AG04449 (cell line): ENCODE measurements around the gene KRT33B.
A peak's percentile ranks its signal among the peaks of the same experiment; 100 is the strongest.

Experiments used
- CTCF ChIA-PET: fragments of 350-600 bp; formaldehyde crosslinking; extraction: SDS; loops from one replicate; lab custom pipeline; 2021; ENCODE audit warnings: antibody characterized with exemption; lab: Yijun Ruan, JAX
- POLR2A ChIA-PET: fragments of 400-600, 350-600 bp; formaldehyde crosslinking; extraction: SDS; loops from one replicate; lab custom pipeline; 2020; ENCODE audit warnings: antibody characterized with exemption, inconsistent platforms; lab: Yijun Ruan, JAX
- DNase-seq: peaks from one replicate; pipeline ENCODE4 v3.0.0-alpha.2; 2010; ENCODE audit warnings: low read depth, low spot score
- H3K4me3 ChIP-seq: 2 replicates; pipeline ENCODE4 v1.5.1; 2011; ENCODE audit warnings: low read depth, mild to moderate bottlenecking, control low read depth, low read length
- CTCF ChIP-seq: IDR thresholded peaks from one replicate; pipeline ENCODE4 v1.5.1; 2011; ENCODE audit warnings: mild to moderate bottlenecking, moderate library complexity, low read length, control low read depth, inconsistent platforms; ENCODE audit not compliant: insufficient read depth; ENCODE audit errors: missing control alignments

Gene KRT33B

GRCh38 chr17:41407226-41407625 is 37.6 kb upstream of the KRT33B start:
- H3K4me3 ChIP-seq: no peak overlapping the region
- POLR2A ChIA-PET: no interaction called here
- no peak for DNase-seq
- CTCF ChIA-PET: interaction anchor here (1.2 to 1.4 kb wide), 2 partner anchors 25 to 85 kb away, joined by 4 read pairs; partner anchors contain the start of gene KRT34
- TF ChIP-seq CTCF: no peak

GRCh38 chr17:41406205-41406604 is 36.6 kb upstream of the KRT33B start:
- POLR2A ChIA-PET: no interaction called here
- CTCF ChIA-PET: interaction anchor here (1.3 to 3.5 kb wide), 3 partner anchors 10 to 143 kb away, joined by 3 to 26 read pairs (median 10); no protein-coding TSS in a partner anchor
- no peak for DNase-seq
- peak; percentile 5 for TF ChIP-seq CTCF
- H3K4me3 ChIP-seq: no peak overlapping the region

GRCh38 chr17:41404024-41404671 is 34.5 kb upstream of the KRT33B start:
- CTCF ChIA-PET: interaction anchor here (0.7 to 3.5 kb wide), 16 partner anchors 9 to 548 kb away, joined by 3 to 26 read pairs (median 5); partner anchors contain the start of gene KRT34
- POLR2A ChIA-PET: interaction anchor here (1.0 to 1.9 kb wide), 5 partner anchors 9 to 36 kb away, joined by 3 to 9 read pairs (median 4); partner anchors contain the start of gene KRT34
- H3K4me3 ChIP-seq: no peak overlapping the region
- peak; percentile 80 for DNase-seq
- TF ChIP-seq CTCF: no peak

- TF ChIP-seq CTCF: no peak
- no peak overlapping the region for H3K4me3 ChIP-seq
- CTCF ChIA-PET: interaction anchor here (0.7 to 3.5 kb wide), 13 partner anchors 10 to 547 kb away, joined by 3 to 26 read pairs (median 5); partner anchors contain the start of gene KRT34
- POLR2A ChIA-PET: interaction anchor here (1.0 to 1.9 kb wide), 4 partner anchors 10 to 36 kb away, joined by 4 to 9 read pairs (median 4); partner anchors contain the start of gene KRT34
- no peak for DNase-seq
These were observed 33.9 kb upstream of the KRT33B start for GRCh38 chr17:41403404-41404023.

GRCh38 chr17:41402161-41402560 is 32.5 kb upstream of the KRT33B start:
- no peak for TF ChIP-seq CTCF
- H3K4me3 ChIP-seq: no peak overlapping the region
- POLR2A ChIA-PET: no interaction called here
- DNase-seq: no peak
- CTCF ChIA-PET: interaction anchor here (1.4 kb wide), 2 partner anchors 10 to 261 kb away, joined by 3 read pairs; no protein-coding TSS in a partner anchor
